Myocyte (in vitro differentiated cells): Measurements from ENCODE around the gene POLR2C. TPM values are rescaled to one million over a fixed set of nuclear protein-coding genes. Genes with fewer than 3 reads are reported as not detected.

Experiments
- DNase-seq: peaks from one replicate; pipeline ENCODE4 v3.0.0-alpha.2; 2012; ENCODE audit warnings: low read depth
- total RNA-seq: library from RNA; depleted of rRNA; stranded (reverse); fragments of >200 nt; gene quantifications from 2 replicates; pipeline ENCODE4 v1.2.3, GENCODE V29; 2014

The POLR2C gene
- total RNA-seq, 1 donor from 2014 or later = 119 TPM

DNA sequence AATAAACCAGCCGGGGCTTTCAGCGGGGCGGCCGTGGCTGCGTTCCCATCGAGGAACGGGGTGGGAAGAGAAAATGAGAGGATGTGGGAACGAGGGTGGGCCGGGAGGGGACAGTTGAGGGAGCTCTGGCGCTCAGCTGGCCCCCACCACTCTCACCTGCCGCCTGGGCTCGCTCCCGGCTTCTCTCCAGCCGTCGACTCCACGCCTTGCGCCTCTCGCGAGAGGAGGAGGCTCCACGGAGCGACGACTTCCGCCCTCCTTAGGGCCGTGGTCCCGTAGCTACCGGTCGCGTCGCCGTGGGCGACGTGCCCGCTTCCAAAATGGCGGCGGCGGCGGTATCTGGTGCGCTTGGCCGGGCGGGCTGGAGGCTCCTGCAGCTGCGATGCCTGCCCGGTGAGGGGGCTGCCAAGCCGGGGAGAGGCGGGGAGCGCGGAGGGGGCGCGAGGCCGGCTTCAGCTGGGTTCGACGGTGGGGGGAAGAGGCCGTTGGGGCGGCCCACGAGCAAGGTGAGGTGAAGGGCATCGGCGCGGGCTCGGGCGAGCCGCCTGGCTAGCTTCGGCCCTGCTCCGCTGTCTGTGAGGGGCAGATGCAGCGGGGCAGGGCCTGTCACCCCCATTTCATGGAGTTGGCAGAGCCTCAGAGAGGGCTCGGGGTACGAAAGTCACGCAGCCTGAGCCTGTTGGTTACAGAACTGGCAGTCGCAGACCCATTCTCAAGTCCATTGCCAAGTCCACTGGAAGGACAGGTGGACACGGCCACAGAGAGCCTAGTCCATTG, 15.1 kb upstream of the POLR2C start, which contains the start of the genes CIAPIN1 and COQ9:
TSS of gene CIAPIN1 (minus strand) at position 200 of the 777 bp plus-strand sequence. CDS start 6,457 bp downstream, outside the sequence.
TSS of gene COQ9 (plus strand) at position 294 of the 777 bp plus-strand sequence. CDS start at position 321, 27 bp downstream.
- DNase-seq = peak; percentile 97

DNA sequence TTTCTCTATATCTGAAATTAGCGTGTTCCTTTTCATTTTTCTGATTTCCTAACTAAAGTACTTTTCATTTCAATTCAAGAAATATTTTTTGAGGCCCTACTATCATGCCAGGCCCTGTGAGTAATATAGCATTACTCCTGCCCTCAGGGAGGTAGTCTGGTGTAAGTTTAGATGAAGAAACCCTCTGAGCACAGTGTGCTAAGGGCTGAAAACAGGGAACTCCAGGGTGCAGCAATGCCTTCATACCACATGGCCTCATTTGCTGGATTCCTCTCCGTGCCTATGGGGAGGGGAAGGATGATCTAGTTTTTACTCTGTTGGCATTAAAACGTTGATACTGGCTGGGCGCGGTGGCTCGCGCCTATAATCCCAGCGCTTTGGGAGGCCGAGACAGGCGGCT, 10.5 kb upstream of the POLR2C start:
- DNase-seq = no peak

DNA sequence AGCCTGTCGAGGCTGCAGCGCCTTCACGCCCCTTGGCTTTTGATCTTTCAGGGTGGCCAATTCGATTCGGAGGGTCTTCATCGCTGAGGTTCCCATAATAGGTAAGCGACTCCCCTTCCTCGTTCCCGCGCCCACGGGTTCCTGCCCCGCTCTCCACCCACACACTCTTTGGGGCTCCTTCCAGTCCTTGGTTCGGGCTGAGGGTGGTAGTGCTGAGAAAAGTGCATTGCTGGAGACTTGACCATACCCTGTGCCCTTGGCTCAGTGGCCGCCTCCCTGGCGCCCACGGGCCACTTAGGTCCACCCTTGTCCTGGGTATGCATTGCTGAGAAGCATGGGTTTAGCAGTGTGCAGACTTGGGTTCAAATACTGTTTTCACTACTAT, 491 bp downstream of the POLR2C start:
- no peak for DNase-seq

DNA sequence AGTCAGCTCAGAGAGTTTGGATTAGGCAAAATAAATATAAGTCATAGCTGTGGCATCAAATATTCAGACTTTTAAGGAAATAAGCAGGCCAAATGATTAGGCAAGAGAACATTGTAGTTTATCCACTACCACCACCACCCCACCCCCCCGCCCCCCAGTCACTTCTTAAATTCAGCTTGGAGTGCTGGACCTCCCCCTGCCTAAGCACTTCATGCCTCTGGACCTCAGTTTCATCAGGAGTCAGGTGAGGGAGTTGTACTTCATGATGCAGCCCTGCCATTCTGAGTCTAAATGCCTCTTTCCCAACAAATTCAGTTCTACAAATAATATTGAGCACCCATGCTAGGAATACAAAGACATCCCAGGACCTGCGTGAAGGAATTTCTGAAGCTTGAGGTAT, 2.0 kb downstream of the POLR2C start:
- DNase-seq = no peak

DNA sequence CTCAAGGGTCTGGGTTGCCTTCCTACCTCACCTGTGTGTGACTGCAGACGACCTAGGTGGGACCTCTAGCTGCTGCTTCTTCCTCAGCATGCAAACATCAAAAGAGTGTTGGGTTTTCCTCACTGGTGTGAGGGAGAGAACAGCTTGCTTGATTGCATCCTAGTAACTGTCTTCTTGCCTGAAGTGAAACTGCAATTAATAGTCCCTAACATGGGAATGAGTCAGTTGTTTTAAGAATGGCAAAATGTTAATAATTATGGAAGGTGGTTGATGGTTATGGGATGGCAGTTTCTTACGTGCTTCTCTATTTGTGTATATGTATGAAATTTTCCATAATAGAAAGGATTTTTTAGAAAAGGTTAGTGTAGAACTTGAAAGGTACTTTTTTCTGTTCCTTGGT, 5.9 kb downstream of the POLR2C start:
- DNase-seq = no peak

DNA sequence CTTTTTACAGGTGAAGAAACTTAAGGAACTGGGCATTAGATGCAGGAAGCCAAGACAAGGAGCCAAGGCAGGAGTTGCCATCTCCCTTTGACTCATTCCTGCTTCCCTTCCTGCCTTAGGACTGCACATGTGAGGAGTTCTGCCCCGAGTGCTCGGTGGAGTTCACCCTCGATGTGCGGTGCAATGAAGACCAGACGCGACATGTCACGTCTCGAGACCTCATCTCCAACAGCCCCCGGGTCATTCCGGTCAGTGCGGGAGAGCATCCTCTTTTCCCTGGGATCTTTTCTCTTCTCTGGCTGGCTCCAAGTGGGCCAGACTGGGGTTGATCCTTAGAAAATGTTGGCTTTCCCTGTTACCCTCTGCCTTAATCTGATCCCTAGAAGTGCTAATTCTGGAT, 6.6 kb downstream of the POLR2C start:
- no peak for DNase-seq

DNA sequence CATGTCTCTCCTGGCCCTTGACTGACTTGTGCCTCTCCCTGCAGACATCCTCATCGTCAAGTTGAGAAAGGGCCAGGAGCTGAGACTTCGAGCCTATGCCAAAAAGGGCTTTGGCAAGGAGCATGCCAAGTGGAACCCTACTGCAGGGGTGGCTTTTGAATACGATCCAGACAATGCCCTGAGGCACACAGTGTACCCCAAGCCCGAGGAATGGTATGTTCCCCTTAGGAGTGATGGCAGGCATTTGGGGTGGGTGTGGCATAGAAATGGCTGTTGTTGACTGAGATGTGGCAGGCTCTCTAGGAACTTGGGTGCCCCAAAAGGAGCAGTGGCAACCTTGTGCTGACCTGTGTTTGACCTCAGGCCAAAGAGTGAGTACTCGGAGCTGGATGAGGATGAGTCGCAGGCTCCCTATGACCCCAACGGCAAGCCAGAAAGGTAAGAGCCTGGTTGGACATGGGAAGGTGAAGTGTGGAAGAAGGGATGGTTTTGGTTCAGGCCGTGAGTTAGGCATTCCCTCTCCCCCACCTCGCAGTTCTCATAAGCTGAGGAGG, 7.5 kb downstream of the POLR2C start:
- DNase-seq = no peak

DNA sequence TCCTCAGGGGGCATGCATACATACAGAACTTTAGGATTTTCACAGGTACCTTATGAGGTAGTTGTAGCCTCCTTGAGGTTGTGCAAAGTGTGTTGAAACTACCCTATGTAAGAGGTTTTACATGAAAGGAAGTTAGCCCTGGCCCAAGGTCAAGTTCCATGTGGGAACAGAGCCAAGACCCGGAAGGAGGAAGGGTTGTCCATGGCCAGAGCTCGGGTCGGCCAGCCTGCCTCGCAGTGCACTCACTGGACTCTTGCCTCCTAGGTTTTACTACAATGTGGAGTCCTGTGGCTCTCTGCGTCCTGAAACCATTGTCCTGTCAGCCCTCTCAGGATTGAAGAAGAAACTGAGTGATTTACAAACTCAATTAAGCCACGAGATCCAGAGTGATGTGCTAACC, 8.2 kb downstream of the POLR2C start:
- DNase-seq = no peak

DNA sequence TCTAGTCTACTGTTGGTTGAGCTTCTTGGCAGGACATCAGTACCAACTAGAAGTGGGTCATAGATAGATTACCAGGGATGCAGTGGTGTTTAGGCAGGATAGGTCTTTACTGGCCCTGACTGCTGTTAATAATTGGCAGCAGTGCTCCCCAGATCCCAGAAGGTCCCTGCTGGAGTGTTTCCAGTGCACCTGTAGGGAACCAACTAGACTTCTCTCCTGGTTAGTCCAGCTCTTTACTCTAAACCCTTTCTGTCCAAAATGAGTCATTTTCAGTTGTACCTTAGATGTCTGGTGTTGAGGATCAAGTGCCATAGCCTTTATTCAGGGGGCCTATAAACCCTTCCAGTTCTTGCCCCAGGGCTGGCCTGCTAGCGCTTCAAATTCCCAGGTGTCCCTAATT, 8.7 kb downstream of the POLR2C start:
- no peak for DNase-seq

DNA sequence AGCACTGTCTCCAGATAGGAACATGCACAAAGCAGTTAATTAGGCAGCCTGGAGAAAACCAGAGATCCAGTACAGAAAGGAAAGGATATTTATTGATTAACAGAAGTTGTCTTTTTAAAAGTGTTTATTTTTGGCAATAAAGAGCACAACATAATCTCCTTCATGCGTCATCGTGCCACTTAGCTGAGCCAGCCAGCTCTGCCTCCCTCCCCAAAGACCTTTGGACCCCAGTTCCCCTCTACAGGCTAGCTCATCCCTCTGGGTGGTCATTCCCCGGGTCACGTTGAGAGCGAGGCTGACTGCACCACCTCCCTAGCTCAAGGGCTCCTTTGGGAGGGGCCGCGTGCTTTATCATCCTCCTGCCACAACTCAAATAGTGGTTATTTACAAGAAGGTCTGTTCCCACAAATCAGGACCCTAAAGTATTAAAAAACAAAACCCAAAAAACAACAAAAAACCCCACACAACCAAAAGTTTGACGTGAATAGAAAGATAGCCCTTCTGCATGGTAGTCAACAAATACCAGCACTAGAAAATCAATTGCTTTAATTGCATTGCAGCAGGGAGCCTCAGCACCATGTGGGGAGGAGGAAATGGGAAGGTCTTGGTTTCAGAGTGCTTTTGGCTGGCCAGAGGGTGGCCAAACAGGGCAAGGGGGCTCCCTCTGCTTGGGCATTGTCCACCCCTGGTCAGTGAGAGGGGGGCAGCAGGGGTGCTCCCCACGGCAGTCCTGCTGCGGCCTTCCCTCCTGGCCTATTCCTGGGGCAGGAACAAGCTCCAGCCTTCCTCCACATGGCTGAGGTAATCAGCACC, 9.6 kb downstream of the POLR2C start:
- no peak for DNase-seq

DNA sequence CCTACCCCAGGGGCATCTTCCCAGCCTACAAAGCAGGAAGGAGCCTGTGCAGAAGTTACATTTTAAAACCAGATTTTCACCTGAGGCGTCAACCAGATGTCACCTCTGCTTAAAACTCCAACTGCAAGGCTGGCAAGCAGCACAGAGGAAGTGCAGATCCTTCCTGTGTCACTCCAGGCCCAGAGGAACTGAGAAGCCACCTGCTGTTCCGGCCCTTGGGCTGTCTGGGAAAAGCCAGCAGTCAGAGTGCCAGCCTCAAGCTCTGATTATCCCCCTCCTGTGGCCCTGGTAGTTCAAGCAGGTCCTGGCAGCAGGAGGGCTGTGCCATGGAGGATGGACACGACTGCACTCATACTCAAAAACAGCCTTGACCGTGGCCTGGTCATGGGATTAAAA, 10.2 kb downstream of the POLR2C start:
- DNase-seq = no peak

DNA sequence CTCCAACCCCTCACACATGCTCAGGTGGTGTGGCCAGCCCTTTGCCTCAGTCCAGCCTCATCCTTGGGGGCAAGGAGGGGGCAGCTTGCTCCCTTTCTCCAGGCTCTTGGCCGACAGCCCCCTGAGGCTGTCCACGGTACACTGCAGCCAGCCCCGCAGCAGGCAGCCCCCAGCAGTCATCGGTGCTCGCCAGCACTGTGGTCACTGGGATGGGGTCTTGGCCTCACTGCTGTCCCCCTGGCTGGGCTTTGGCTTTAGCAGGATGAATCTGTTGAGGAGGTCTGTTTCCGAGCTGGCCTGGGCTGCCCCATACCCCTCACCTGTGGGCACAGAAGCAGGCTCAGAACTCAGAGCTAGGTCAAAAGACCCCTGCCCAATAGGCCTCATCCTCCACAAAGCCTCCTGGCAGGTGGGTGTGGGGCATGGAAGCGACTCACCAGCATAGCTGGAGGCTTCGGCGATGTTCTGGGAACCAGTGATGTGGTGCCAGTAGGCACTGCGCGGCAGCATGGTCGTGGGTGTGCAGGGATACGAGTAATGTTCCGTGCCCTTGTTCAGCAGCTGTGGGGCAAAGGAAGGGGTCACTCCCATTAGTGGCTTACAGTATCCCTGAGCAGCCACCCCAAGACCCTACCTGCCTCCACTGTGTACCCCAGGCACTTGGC, 10.8 kb downstream of the POLR2C start:
- no peak for DNase-seq

DNA sequence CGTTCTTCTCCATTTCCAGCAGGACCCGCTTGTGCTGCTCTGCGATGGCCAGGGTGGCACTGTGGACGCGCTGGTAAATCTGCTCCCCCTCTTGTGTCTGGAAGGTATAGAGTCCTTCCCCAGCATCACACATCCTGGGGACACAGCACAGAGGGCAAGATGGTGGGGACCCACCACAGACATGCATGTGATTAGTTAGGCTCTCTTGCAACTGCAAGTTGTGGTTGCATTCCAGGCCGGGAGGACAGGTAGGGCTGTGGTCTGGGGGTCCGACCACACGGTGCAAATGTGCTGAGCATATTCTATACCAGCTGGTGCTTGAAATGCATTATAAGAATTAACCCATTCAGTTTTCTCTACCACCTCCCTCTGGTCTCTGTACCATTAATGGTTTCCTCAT, 11.4 kb downstream of the POLR2C start:
- no peak for DNase-seq

DNA sequence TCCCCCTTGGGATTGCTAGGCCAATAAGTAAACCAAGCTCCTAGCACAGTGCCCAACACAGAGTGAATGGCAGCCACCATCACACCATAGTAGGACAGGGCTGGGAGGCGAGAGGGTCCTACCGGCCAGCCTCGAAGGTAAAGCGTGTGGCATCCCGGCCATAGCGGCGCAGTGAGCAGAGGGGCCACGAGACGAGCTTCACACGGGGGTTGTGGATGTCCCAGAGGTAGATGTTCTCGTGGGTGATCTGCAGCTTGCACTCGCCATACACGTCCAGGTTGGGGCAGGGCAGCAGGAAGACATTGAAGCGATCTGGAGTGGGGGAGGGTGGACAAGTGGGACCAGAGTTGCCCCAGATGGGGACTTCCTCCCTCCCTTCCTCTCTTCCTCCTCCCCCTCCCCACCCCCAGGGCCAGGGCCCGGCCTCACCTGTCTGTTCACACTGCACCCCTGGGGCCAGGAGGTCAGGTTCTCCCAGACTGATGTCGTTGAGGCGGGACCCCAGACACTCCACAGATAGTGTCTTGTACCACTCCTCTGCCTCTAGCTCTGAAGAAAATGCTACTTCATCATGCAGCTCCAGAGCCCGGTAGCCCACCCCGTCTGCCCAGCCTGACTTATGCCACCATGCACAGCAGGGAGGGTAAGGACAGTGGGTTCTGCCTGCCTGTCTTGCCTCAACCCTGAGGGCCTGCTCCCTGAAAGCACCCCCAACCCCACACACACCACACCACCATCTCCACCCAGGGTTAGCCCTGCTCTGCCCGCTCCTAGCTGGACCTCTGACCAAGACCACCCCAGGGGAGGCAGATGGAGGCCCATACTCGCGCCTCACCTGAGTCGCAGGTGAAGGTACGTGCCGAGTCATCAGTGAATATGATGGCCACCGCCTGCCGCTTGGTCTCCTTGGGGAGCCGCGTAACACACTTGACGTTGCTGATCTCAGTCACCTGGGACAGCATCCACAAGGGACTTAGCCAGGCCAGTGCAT, 12.5 kb downstream of the POLR2C start:
- no peak for DNase-seq

DNA sequence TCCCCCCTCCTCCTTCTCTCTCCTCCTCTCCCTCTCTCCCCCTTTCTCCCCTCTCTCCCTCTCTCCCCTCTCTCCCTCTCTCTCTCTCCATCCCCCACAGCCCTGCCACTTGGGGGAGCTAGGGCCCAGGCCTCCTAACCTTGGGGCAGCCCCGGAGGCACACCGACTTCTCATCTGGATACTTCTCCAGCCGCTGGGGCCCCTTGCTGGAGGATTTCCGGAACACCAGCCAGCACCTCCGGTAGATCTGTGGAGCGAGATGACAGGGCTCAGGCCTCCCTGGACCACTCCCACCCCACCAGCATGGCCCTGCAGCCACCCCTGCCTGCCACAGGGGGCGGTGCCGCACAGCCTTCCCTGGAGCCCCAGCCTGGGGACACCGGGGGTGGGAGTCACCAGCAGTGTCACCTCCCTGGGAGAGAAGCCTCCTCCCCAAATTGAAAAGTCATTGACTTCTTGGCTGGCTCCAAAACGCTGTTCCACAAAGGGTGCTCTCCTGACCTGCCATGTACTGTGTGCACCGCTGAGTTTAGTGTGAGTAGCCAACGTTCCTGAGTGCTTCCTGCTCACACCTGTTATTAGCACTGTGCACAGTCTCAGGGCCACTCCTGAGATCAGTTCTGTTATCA, 13.3 kb downstream of the POLR2C start:
- DNase-seq = no peak

DNA sequence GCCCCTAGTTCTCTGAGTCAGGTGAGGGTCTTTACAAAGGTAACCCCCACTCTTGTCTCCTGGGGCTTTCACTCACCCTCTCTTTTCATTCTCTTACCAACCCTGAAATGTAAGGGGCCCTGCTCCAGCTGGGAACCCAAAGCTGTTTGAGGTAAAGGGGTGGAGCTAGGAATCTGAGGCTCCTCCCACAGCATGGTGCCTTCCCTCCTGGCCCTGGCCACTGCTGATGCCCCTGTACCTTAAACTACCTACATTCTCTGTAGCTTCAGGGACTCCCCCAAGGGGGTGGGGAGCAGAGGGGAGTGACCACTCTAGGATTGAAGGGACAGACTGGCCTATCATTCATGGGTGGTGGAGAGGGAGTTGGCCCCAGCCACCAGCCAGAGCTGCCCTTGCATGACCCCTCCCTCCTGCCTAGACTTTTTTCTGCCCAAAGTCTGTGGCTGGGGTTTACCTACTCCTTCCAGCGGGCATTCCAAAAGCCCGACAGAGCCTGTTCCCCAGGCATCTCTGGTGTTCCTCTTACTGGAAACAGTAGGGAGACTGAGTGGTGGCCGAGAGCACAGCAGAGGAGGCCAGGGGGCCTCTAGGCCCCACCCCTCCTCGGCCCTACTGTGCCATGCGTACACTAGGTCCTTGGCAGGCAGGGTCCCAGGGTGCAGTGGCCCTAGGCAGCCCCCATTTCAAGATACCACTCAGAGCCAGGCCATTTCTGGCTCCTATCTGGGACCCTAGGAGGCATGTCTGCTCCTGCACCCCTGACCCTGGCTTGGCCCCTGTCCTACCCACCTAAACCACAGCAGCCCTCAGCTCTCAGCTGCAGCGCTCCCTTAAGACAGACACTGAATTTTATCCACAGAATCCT, 14.3 kb downstream of the POLR2C start:
- DNase-seq = no peak

DNA sequence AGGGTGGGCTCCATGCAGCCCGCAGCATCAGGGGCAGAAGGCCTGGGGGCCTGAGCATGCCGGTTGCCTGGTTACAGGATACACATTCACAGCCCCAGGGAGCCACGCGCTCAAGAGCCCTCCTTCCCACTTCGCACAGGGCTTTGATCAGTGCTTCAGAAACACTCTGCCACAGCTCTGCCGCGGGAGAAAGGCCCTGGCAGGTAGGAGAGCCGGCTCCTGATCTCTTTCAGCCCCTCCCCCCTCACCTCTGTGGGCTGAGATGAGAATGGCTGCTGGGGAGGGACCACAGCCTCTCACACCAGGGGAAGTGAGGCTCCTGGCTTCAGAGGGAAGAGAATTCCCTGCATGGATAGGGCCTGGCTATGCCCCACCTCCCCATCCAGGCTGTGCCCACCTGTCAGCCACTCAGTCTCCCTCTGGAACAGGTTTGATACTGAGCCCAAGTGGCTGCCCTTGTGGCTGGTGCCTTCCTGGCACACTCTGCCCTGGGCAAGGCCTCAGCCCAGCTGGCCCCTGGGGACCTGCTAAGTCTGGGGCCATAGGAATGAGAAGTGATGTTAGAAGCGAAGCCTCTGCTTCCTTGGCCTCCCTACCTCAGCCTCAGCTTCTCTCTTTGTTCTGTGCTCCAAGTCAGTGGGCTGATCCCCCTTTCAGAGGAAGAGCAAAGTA, 15.2 kb downstream of the POLR2C start:
- DNase-seq = no peak
